DMS53 treated with DMSO at 0.1 percent for 48 hours (cell line): Measurements from ENCODE around the gene PLS3.
"Not testable (repeated sequence)": the region's sequence is repeated elsewhere in the genome, so short reads cannot be mapped to it uniquely, and the experiment has no call there.

Experiments used
- DNase-seq: peaks from one replicate; lab custom pipeline; 2025; ENCODE audit not compliant: unreplicated experiment; lab: John Stamatoyannopoulos, UW

PLS3 gene, protein sequence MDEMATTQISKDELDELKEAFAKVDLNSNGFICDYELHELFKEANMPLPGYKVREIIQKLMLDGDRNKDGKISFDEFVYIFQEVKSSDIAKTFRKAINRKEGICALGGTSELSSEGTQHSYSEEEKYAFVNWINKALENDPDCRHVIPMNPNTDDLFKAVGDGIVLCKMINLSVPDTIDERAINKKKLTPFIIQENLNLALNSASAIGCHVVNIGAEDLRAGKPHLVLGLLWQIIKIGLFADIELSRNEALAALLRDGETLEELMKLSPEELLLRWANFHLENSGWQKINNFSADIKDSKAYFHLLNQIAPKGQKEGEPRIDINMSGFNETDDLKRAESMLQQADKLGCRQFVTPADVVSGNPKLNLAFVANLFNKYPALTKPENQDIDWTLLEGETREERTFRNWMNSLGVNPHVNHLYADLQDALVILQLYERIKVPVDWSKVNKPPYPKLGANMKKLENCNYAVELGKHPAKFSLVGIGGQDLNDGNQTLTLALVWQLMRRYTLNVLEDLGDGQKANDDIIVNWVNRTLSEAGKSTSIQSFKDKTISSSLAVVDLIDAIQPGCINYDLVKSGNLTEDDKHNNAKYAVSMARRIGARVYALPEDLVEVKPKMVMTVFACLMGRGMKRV

DNA sequence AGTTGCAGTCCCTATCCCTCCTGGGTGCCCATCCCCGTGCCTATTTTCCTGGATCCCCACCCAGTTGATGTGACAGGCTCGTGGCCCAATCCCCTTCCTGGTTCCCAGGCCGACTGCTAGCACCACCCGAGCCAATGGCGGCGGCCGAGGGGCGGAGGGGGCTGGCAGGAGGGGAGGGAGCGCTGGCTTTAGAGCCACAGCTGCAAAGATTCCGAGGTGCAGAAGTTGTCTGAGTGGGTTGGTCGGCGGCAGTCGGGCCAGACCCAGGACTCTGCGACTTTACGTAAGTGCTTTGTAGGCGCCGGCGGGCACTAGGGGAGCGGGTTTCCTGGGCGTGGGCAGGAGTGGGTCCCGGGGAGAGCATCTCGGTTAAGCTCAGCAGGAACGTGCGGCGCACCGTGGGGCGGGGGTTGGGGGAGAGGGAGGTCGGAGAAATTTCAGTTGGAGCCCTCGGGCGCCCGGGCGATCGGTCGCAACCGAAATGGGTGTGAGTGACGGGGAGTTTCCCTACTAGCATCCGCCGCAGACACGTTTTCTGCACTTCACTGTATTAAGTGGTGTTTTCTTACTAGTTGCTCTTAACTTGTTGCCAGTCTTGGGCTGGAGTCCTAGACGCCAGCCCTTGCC lies at the start of gene PLS3:
Gene PLS3 (plus strand): TSS at position 197 of the 627 bp plus-strand sequence. CDS start 49,077 bp downstream, outside the sequence.
- DNase-seq = peak; percentile 52

DNA sequence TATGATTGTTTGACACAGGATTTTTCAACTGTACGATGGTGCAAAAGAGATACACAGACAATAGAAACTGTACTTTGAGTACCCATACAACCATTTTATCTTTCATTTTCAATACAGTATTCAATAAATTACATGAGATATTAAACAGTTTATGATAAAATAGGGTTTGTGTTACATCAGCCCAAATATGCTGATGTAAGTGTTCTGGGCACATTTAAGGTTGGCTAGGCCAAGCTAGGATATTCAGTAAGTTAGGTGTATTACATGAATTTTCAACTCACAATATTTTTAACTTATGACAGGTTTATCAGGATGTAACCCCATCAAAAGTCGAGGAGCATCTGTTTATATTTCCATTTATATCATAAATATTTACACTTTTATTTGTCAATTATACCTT lies 42.9 kb upstream of the PLS3 start:
- DNase-seq = no peak

DNA sequence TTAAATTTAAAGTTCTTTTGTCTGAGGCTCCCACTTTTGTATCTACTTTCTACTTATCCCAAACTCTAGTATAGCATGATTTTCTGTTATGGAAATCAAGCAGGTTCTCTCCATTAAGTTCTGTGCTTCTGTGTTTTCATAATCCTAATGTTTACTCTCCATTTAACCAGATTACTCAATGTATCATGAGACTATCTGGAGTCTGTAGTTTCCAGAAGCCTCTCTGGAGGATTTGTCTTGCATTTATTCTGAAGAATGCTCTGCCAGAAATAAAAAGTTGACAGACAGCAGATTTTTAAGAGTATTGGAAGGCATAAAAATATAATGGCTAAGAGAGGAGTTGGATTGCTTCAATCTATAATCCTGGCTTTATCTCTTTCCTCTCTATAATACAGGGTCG lies 39.2 kb upstream of the PLS3 start:
- DNase-seq = no peak

DNA sequence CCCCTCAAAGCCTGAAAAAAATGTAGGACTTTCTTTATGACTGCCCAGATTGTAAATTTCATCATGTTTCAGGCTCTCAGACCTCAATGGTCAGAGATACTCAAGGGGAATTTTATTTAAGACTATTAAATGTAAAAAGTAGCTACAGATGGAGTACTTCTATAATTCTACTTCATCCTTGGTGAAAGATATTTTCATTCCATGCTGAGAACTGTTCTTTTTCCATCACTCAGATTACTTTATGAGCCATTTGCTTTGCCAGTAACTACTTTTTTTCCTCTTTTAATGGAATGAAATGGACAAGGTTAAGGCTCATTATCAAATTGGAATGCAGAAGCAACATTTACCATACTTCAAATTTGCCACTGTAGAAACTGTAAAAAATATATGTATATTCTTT lies 38.0 kb upstream of the PLS3 start:
- DNase-seq = no peak

DNA sequence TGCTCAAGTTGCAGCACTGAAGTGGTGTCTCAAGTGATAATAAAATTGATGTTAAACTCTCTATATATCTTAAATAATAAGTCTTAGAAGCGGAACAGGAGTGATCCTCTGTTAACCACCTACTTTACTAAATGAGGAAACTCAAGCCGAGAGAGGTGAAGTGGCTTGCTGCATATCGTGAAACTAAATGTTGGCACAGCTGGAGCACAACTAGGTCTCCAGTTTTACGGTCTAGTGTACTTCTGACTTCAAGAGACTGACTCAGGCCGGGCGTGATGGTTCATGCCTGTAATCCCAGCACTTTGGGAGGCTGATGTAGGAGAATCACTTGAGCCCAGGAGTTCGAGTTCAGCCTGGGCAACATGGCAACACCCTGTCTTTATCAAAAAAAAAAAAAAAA lies 35.5 kb upstream of the PLS3 start:
- DNase-seq = peak; percentile 54

DNA sequence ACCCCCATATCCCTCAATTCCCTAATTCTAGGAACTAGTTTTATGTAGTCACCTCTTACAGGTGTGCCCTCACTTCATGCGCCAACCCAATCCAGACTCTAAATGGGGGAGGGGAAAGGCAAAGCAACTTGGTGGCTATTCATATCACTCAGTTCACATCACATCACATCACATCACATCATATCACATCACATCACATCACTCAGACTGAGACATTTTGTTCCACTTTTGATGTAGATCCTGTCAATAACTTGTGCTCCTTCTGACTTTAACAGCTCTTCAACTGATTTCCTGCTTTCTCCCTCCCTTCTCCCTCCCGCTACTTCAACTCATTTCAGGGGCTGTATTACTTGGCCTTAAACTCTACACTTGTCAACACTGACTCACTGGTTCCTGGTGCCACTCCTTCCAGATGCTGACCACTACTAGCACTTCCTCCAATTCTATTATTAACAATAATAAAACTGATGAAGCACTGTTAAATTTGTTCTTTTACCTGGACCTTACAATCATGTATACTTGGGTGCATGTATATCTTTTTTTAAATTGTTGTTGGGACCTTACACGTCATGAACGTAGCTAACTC lies 29.1 kb upstream of the PLS3 start:
- DNase-seq = no peak

DNA sequence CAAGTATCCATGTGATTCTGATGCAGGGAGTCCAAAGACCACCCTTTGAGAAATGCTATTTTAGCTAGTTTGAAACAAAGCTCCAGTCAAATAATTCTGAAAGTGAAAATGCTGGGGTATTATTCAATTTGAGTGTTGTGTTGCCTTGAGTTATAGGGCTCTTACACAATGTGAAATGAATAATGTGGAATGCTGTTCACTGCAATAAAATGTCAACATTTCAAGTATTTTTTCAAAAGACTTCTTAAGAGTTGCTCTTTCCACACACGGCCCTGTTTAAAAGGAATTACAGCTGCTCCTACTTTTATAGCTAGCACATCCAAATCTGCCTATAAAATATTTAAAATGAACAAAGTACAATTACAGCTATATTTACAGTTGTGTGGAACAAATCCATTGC lies 27.5 kb upstream of the PLS3 start:
- no peak for DNase-seq

DNA sequence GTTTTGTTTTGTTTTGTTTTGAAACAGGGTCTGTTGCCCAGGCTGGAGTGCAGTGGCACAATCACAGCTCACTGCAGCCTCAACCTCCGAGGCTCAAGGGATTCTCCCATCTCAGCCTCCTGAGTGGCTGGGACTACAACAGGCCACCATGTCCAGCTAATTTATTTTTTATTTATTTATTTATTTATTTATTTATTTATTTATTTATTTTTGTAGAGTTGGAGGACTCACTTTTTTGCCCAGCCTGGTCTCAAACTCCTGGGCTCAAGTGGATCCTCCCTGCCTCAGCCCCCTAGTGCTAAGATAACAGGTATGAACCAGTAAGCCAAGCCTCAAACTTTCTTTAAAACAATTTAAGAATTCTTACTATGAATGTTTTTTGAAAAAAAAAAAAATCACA lies 26.6 kb upstream of the PLS3 start:
- DNase-seq = no peak

DNA sequence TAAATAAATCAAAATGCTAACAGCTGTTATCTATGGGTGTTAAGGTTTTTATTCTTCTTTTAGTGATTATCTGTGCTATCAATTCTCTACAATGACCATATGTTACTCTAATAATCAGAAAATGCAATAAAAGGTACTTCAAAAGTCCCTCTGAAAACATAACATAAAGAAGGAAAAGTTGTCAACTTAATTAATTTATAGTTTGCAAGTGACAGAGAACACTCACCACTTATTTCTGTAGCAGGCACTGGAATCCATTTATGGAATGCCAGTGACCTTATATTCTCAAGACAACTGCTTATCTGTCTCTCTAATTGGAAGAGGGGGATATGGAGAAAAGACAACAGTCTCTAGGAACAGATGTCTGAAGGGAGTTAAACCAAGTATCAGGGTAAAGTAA lies 25.6 kb upstream of the PLS3 start:
- no peak for DNase-seq

DNA sequence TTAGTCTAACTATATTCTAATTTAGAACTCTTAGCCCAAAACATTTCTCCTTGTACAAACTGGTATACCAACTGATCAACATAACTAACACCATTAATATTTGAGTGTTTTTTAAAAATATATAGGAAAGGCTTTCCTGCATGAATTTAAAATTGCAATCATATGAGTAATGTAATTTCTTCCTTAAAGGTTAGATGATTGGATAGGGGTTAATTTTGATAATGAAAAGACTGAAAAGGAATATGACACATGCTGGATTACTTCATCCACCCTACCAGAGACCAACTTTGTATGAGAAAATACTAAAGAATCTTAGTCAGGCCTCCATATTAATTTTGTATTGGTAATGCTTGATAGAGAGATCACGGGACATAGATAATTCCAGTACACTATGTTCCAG lies 25.1 kb upstream of the PLS3 start:
- no peak for DNase-seq

DNA sequence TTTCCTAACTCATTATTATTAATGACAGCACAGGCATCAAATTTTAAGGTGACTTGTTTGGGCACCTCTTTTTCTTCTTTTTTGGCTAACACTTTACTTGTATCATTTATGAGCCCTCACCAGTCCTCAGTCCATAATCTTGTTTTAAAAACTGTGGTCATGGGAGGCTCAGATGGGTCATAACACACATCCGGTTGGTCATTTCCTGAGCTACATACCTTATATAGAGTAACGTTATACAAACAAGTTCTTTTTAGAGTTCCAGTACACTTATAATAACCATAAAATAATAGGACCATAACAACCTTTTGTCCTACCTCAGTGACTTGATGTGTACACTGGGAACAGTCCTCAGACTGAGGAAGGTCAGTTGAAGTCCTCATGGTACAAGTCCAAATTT lies 21.1 kb upstream of the PLS3 start:
- DNase-seq = no peak

DNA sequence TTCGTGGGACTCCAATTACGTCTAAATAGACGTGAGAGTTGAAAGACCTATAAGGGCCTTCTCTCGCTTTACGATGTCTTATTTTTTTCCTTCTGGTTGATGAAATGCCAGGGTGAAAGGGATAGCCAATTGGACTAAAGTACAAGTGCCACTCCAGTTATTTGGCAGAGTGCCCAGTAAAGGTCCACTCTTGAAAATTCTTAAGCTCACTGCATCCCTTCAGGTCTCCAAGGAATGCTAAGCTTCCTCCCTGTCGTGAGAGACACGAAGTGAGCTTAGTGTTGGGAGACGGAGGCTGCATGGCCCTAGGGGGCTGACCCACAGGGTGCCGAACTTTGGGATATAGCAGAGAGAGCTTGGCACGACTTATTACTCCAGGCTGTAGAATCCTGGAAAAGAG lies 19.9 kb upstream of the PLS3 start:
- not testable (repeated sequence) for DNase-seq

DNA sequence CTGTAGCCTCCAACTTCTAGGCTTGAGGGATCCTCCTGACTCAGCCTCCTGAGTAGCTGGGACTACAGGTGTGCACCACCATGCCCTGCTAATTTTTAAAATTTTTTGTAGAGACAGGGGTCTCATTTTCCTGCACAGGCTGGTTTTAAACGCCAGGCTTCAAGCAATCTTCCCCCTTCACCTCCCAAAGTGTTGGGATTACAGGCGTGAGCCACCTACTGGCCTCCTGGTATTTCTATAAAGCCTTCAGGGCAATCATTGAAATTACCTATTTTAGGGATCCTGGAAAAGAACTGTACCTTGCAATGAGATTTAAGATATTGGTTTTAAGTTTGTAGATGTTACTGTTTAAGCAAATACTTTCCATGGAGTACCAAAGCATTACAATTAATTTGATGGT lies 13.5 kb upstream of the PLS3 start:
- DNase-seq = no peak

DNA sequence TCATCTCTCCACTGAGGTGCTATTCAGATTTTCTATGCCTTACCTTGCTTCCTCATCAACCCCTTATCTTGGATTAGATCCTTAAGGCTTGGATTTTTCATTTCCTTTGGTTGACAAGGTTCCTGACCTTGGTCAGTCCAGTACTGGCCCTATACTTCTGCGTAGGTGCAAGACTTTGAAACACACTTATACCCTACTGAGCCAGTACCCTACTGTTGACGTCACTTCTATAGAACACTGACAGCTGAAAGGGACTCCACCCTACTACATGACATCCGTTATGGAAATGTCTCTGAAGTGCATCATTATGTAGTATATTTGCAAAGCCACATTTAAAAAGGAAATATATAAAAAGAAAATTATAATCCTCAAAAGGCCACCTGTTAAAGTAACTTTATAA lies 12.0 kb upstream of the PLS3 start:
- DNase-seq = no peak

DNA sequence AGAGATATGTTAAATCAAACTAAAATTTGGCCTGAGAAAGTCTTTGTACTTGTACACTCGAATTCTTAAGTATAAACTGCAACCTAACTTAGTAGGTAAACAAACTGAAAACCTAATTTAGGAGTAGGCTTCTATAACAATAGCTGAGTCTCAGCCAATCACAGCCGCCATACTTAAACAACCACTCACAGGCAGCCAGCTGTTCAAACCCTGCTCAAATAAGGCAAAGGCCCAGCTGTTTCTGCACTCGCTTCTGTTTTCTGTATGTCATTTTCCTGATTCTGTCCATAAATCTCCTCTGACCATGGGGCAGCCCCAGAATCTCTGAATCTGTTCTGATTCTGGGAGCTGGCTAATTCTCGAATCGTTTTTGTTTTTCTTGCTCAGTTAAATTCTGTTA lies 7.8 kb upstream of the PLS3 start:
- no peak for DNase-seq

DNA sequence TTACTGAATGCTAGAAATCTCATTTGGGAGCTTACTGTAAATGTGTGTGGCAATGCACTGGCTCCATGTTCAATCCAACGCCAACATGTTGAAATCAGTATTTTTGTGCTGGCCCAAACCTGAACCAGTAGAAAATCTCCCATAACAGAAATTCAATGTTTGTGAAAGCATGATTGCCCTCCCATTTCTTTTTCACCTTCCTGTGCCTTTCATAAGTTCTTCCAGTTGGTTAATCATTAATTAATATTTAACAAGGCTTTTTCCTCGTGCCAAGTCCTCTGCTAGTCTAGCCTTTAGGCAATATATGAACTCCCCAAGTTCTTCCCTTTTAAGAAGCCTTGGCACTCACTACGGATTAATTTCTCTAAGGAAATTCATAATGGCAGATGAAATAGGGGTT lies 1.3 kb upstream of the PLS3 start:
- peak; percentile 73 for DNase-seq

DNA sequence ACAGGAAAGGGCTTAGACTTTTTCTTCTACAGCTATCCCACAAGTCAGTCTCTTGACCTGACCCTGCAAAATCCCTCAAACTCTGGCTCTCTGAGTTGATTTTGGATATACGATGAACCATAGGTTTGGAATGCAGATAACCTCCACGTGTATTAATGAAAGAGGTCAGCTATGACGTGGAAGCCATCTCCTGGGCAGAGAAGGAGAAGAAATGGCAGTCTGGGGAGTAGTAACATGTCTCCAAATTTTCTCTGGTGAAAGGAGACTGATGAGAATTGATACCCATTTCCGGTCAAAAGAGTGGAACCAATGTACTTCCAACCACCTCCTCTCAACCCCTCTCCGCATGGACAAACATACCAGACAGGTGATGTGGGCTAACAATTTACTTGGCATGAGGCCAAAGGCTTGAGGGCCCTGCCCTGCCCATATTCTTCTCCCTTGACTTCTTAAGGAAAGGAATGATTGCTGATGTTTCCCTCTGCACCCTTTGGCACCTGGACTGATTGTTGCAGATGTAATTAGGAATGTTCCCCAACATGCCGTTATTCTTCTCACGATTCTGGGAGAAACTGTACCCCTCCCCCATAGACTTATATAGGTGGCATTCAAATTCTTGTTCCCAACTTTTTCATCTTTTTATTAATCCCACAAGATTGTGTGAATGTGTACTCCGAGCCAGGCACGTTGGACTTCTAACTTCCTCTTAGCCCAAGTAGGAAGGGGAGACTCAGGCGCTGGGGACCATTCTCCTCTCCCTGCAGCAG lies 580 bp upstream of the PLS3 start:
- peak; percentile 56 for DNase-seq

DNA sequence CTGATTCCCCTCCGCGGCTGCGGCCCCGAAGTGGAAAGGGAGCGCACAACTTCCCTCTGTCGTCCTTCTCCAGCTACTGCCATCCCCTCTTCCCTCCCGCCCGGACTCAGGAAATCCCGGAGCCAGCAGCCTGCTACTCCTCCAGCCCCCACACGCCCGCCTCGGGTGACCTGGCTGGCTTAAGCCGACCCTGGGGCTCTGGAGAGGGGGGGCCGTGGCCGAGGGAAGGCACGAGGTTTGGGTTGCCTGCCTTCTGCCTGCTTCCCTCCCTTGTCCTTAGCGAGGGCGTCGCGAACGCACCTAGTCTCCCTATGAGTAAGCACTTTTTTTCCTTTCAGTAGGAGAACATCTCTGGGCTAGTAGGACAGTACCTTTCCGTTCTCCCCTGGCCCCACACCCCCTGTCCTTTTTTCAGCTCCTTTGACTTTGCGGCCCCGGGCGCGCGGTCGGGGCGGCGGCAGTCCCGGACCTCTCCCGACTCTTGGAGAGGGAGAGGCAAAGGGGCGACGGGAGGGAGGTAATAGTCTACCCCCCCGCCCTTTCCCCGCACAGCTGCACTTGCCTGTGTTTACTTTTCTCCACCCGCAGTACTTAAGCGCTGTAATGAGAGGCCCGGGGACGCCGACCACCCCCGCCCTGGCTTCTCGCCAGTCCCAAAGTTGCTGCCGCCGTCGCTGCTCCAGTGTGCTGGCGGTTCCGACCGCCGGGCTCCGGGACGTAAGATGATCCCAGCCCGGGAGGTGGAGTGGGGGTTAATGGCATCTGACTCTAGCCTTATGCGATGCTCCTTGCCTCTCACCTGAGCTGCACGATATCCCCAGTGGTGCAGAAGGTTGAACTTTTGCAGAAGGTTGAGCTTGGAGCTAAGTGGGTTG lies 868 bp downstream of the PLS3 start:
- DNase-seq = peak; percentile 19

DNA sequence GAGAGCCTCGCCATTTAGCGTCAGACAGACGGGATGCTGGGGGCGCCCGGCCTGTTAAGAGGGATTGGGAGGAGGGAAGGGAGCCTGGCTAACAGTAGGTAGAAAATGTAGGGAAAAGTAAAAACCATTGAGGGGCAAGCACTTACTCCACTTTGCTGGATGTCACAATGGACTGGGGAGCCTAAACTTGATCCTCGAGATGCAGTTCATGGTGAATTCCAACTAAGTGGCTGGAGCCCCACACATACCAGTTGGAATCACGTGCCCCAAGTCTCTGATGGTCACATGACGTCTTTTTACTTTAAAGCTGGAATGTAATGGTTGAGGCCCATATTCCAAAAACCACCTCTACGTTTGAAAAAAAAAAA lies 1.5 kb downstream of the PLS3 start:
- no peak for DNase-seq

DNA sequence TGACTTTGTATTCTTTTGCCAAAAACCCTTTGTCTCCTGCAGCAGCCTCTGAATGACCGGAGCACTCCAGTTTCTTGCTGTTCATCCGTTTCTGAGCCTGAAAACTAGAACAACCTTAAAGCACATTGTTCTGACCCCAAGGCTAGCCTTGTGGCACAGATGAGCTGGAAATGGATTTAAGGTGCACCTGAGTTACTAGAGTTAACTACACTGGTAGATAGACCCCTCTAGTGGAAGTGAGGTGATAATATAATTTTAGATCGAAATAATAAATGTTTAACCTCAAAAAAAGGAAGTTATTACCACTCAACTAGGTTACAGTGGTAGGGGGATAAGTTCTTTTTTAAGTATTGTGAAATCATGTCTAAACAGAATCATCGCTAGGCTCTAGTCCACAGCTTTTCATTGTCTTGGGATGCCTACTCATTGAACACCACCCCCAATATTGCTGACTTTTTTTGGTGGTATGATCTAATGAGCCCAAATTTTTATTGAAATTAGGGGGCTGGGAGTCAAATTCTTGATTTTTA lies 2.7 kb downstream of the PLS3 start:
- DNase-seq = no peak
